IgD-negative memory B cell (primary cell): Measurements from ENCODE around the gene HOXC12. TPM values are rescaled to one million over a fixed set of nuclear protein-coding genes. Genes with fewer than 3 reads are reported as not detected.

ENCODE experiments used
- H3K27ac Mint-ChIP-seq, 3 donors: one replicate each; pipeline ENCODE4 v1.8.0; 2020 to 2022; ENCODE audit warnings: mild to moderate bottlenecking in 3 of 3, mixed read lengths in 3 of 3, moderate library complexity in 1 of 3
- H3K27me3 Mint-ChIP-seq: one replicate; pipeline ENCODE4 v1.8.0; 2021; ENCODE audit warnings: mixed read lengths
- H3K36me3 Mint-ChIP-seq: one replicate; pipeline ENCODE4 v1.8.0; 2020; ENCODE audit warnings: mild to moderate bottlenecking, mixed read lengths
- H3K4me1 Mint-ChIP-seq, 3 donors: one replicate each; pipeline ENCODE4 v1.8.0; 2020 to 2022; ENCODE audit warnings: mixed read lengths in 3 of 3, mild to moderate bottlenecking in 1 of 3
- H3K4me3 Mint-ChIP-seq, 4 donors: one replicate each; pipeline ENCODE4 v1.8.0; 2020 to 2022; ENCODE audit warnings: mild to moderate bottlenecking in 4 of 4, mixed read lengths in 4 of 4, moderate library complexity in 3 of 4
- H3K9me3 Mint-ChIP-seq, 3 donors: one replicate each; pipeline ENCODE4 v1.8.0; 2020 to 2021; ENCODE audit warnings: mixed read lengths in 3 of 3, mild to moderate bottlenecking in 1 of 3
- polyA plus RNA-seq: library from polyadenylated mRNA; unstranded; fragments of 300-500 nt; fragmentation: Illumina TruSeq; gene quantifications from one replicate; pipeline ENCODE4 v1.2.3, GENCODE V29; 2021

The HOXC12 gene
- polyA plus RNA-seq, 1 donor from 2014 or later: not detected

GRCh38 chr12:53958128-53958527, 3.4 kb downstream of the HOXC12 start:
- Mint-ChIP-seq H3K36me3 (peaks cover 2% of the 10 kb centered on the region), H3K27me3 (peaks cover 87% of the 10 kb centered on the region), H3K4me3 (peak overlapping the region in 1 of 4 donors; percentile 4), H3K27ac (peak overlapping the region in 2 of 3 donors; percentile 20 to 87), H3K4me1 (peaks cover 4 to 14% (median 12%) of the 10 kb centered on the region in 3 donors), H3K9me3 (peaks cover 0 to 8% (median 0%) of the 10 kb centered on the region in 3 donors)

- Mint-ChIP-seq H3K9me3 (peaks cover 0 to 8% (median 0%) of the 10 kb centered on the region in 3 donors), H3K36me3 (no peaks in the 10 kb centered on the region), H3K4me3 (peak overlapping the region in 1 of 4 donors; percentile 74), H3K27ac (peak overlapping the region in 2 of 3 donors; percentile 83 to 87), H3K4me1 (peaks cover 9 to 18% (median 13%) of the 10 kb centered on the region in 3 donors), H3K27me3 (peaks cover 86% of the 10 kb centered on the region)
These were observed 4.6 kb downstream of the HOXC12 start for GRCh38 chr12:53959314-53959713.

- Mint-ChIP-seq H3K27ac (peak overlapping the region; percentile 49 to 87 (median 83)), H3K4me1 (peaks cover 15 to 20% (median 18%) of the 10 kb centered on the region in 3 donors), H3K27me3 (peaks cover 90% of the 10 kb centered on the region), H3K9me3 (peaks cover 0 to 10% (median 0%) of the 10 kb centered on the region in 3 donors), H3K4me3 (peak overlapping the region in 3 of 4 donors; percentile 4 to 74 (median 17)), H3K36me3 (no peaks in the 10 kb centered on the region)
These were observed 5.7 kb downstream of the HOXC12 start for GRCh38 chr12:53960187-53961024.

GRCh38 chr12:53961025-53961761, 6.5 kb downstream of the HOXC12 start:
- H3K4me1 Mint-ChIP-seq: peaks cover 16 to 26% (median 19%) of the 10 kb centered on the region in 3 donors
- peak overlapping the region in 3 of 4 donors; percentile 4 to 46 (median 17) for H3K4me3 Mint-ChIP-seq
- H3K9me3 Mint-ChIP-seq: peaks cover 0 to 14% (median 0%) of the 10 kb centered on the region in 3 donors

GRCh38 chr12:53963005-53963404, 8.3 kb downstream of the HOXC12 start:
- Mint-ChIP-seq H3K4me3 (peak overlapping the region in 2 of 4 donors; percentile 46 to 84), H3K27ac (peak overlapping the region in 2 of 3 donors; percentile 3 to 87), H3K27me3 (peaks cover 91% of the 10 kb centered on the region), H3K4me1 (peaks cover 12 to 31% (median 13%) of the 10 kb centered on the region in 3 donors), H3K36me3 (peaks cover 2% of the 10 kb centered on the region), H3K9me3 (peaks cover 0 to 11% (median 0%) of the 10 kb centered on the region in 3 donors)

More at GRCh38 chr12:53961025-53961761, 6.5 kb downstream of the HOXC12 start:
- H3K27ac Mint-ChIP-seq: peak overlapping the region; percentile 74 to 87 (median 78)
- H3K27me3 Mint-ChIP-seq: peaks cover 92% of the 10 kb centered on the region
- no peaks in the 10 kb centered on the region for H3K36me3 Mint-ChIP-seq

GRCh38 chr12:53963434-53964314, 9.0 kb downstream of the HOXC12 start:
- Mint-ChIP-seq H3K27ac (peak overlapping the region in 2 of 3 donors; percentile 48 to 87), H3K27me3 (peaks cover 90% of the 10 kb centered on the region), H3K36me3 (peaks cover 2% of the 10 kb centered on the region), H3K4me3 (peak overlapping the region in 3 of 4 donors; percentile 49 to 63 (median 59)), H3K9me3 (peaks cover 0 to 11% (median 0%) of the 10 kb centered on the region in 3 donors), H3K4me1 (peaks cover 12 to 31% (median 13%) of the 10 kb centered on the region in 3 donors)

- Mint-ChIP-seq H3K4me1 (peaks cover 12 to 31% (median 14%) of the 10 kb centered on the region in 3 donors), H3K9me3 (peaks cover 0 to 11% (median 0%) of the 10 kb centered on the region in 3 donors), H3K4me3 (peak overlapping the region in 2 of 4 donors; percentile 59 to 63), H3K27me3 (peaks cover 91% of the 10 kb centered on the region), H3K27ac (peak overlapping the region in 1 of 3 donors; percentile 87), H3K36me3 (peaks cover 2% of the 10 kb centered on the region)
These were observed 9.6 kb downstream of the HOXC12 start for GRCh38 chr12:53964315-53964713.

GRCh38 chr12:53965281-53966084, 10.8 kb downstream of the HOXC12 start:
- Mint-ChIP-seq H3K9me3 (peaks cover 0 to 9% (median 0%) of the 10 kb centered on the region in 3 donors), H3K36me3 (peaks cover 2% of the 10 kb centered on the region), H3K4me3 (peak overlapping the region in 2 of 4 donors; percentile 28 to 59), H3K27me3 (peaks cover 91% of the 10 kb centered on the region), H3K27ac (peak overlapping the region; percentile 46 to 87 (median 59)), H3K4me1 (peaks cover 10 to 31% (median 12%) of the 10 kb centered on the region in 3 donors)

- H3K27me3 Mint-ChIP-seq: peaks cover 93% of the 10 kb centered on the region
- peaks cover 2% of the 10 kb centered on the region for H3K36me3 Mint-ChIP-seq
- peak overlapping the region; percentile 46 to 87 (median 59) for H3K27ac Mint-ChIP-seq
- H3K4me3 Mint-ChIP-seq: peak overlapping the region in 3 of 4 donors; percentile 3 to 59 (median 51)
- H3K9me3 Mint-ChIP-seq: peaks cover 0 to 9% (median 0%) of the 10 kb centered on the region in 3 donors
- H3K4me1 Mint-ChIP-seq: peaks cover 10 to 31% (median 12%) of the 10 kb centered on the region in 3 donors
These were observed 11.3 kb downstream of the HOXC12 start for GRCh38 chr12:53966085-53966384.

- peak overlapping the region; percentile 46 to 87 (median 59) for H3K27ac Mint-ChIP-seq
- peaks cover 10 to 31% (median 12%) of the 10 kb centered on the region in 3 donors for H3K4me1 Mint-ChIP-seq
- H3K9me3 Mint-ChIP-seq: peaks cover 0 to 9% (median 0%) of the 10 kb centered on the region in 3 donors
- peaks cover 2% of the 10 kb centered on the region for H3K36me3 Mint-ChIP-seq
- peak overlapping the region in 2 of 4 donors; percentile 6 to 51 for H3K4me3 Mint-ChIP-seq
- H3K27me3 Mint-ChIP-seq: peaks cover 94% of the 10 kb centered on the region
These were observed 11.9 kb downstream of the HOXC12 start for GRCh38 chr12:53966385-53967133.

GRCh38 chr12:53967421-53967925, 12.8 kb downstream of the HOXC12 start:
- Mint-ChIP-seq H3K9me3 (peaks cover 0 to 9% (median 0%) of the 10 kb centered on the region in 3 donors), H3K27ac (peak overlapping the region; percentile 39 to 87 (median 40)), H3K4me1 (peaks cover 10 to 30% (median 12%) of the 10 kb centered on the region in 3 donors), H3K27me3 (peaks cover 95% of the 10 kb centered on the region), H3K36me3 (peaks cover 2% of the 10 kb centered on the region), H3K4me3 (peak overlapping the region in 2 of 4 donors; percentile 54 to 72)
